ENCODE measurements around the gene SPTLC2. TPM values are rescaled to one million over a fixed set of nuclear protein-coding genes. Genes with fewer than 3 reads are reported as not detected.
"Not testable (repeated sequence)": the region's sequence is repeated elsewhere in the genome, so short reads cannot be mapped to it uniquely, and the experiment has no call there.

Gene SPTLC2
- total RNA-seq, 1 donor = 48.4 TPM

DNA sequence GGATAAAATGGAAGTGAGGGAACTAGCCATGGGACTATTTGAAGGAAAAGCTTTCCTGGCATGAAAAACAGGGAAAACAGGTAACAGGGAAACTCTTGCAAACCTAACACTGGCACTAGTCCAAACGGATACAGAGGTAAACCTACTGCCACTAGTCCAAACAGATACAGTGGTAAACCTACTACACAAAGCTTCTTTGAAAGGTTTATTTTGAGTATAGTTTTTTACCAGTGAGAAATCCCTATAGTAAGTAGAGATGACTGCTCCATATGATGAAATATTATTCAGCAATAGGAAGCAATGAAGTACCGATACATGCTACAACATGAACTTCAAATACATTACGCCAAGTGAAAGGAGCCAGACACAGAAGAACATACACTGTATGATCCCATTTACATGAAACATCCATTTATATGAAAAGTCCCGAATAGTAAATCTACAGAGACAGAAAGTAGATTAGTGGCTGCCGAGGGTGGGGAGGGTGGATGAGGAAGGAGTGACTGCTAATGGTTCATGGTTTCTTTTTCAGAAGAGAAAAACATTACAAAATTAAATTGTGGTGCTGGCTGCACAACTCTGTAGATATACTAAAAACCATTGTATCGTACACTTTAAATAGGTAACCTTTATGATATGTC, 25.5 kb downstream of the SPTLC2 start:
- no peak overlapping the region for H3K4me3 ChIP-seq (ENCODE audit: low read depth, low read length)
- no peak for DNase-seq (ENCODE audit: low read depth)
- TF ChIP-seq, protein P1, sequence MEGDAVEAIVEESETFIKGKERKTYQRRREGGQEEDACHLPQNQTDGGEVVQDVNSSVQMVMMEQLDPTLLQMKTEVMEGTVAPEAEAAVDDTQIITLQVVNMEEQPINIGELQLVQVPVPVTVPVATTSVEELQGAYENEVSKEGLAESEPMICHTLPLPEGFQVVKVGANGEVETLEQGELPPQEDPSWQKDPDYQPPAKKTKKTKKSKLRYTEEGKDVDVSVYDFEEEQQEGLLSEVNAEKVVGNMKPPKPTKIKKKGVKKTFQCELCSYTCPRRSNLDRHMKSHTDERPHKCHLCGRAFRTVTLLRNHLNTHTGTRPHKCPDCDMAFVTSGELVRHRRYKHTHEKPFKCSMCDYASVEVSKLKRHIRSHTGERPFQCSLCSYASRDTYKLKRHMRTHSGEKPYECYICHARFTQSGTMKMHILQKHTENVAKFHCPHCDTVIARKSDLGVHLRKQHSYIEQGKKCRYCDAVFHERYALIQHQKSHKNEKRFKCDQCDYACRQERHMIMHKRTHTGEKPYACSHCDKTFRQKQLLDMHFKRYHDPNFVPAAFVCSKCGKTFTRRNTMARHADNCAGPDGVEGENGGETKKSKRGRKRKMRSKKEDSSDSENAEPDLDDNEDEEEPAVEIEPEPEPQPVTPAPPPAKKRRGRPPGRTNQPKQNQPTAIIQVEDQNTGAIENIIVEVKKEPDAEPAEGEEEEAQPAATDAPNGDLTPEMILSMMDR (IDR thresholded peaks at IDR 0.05; ENCODE audit: insufficient read depth, low read depth, low read length) = no peak

DNA sequence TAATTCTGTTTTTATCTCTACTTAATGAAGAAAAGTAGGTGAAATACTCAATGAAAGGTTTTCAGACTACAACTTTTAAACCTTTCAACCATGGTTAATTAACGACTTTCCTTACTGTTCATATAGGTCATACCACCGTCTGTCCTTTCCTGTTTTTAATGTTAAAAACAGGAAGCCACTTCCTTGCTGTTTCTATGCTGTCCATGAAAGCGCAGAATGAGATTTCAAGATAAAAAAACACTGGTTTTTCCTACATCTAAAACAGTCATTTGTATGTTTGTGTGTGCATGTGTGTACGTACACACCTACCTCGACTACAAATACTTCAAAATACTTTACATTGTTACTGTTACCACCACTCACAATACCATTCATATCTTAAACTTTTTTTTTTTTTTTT, 27.3 kb downstream of the SPTLC2 start:
- DNase-seq (ENCODE audit: low read depth) = no peak
- H3K4me3 ChIP-seq (ENCODE audit: low read depth, low read length) = no peak overlapping the region
- TF ChIP-seq, protein P1 (IDR thresholded peaks at IDR 0.05; ENCODE audit: insufficient read depth, low read depth, low read length) = no peak

DNA sequence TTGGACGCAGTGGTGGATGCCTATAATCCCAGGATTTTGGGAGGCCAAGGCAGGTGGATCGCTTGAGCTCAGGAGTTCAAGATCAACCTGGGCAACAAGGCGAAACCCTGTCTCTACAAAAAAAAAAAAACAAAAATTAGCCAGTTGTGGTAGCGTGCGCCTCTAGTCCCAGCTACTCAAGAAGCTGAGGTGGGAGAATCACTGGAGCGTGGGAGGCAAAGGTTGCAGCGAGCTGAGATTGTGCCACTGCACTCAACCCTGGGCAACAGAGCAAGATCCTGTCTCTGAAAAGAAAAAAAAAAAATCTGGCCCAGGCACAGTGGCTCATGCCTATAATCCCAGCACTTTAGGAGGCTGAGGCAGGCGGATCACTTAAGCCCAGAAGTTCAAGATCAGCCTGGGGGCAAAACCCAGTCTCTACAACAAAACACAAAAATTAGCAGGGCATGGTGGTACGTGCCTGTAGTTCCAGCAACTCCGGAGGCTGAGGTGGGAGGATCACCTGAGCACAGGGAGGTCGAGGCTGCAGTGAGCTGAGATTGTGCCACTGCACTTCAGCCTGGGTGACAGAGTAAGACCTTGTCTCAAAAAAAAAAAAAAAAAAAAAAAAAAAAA, 27.9 kb downstream of the SPTLC2 start:
- not testable (repeated sequence) for H3K4me3 ChIP-seq (ENCODE audit: low read depth, low read length)

DNA sequence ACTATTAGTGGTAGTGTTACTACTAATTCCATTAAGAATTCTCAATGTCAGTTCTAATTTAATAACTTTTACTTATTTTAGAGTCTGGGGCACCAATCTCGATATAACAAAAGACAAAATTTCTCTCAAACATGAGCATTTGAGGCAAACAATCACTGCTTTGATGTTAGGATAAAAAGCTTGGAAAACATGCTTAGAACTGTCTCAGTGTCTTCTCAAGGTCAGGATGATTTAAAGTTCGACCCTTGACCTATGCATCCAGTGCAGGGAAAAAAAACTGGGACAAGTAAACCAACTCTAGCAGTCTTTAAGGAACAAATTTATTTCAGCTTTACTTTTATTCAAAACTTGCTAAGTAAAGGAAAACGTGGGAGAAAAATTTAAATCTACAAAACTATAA, 31.1 kb downstream of the SPTLC2 start:
- TF ChIP-seq, protein P1 (IDR thresholded peaks at IDR 0.05; ENCODE audit: insufficient read depth, low read depth, low read length) = no peak
- H3K4me3 ChIP-seq (ENCODE audit: low read depth, low read length) = no peak overlapping the region
- DNase-seq (ENCODE audit: low read depth) = no peak

More for the DNA sequence above, 27.9 kb downstream of the SPTLC2 start:
- DNase-seq (ENCODE audit: low read depth) = not testable (repeated sequence)

DNA sequence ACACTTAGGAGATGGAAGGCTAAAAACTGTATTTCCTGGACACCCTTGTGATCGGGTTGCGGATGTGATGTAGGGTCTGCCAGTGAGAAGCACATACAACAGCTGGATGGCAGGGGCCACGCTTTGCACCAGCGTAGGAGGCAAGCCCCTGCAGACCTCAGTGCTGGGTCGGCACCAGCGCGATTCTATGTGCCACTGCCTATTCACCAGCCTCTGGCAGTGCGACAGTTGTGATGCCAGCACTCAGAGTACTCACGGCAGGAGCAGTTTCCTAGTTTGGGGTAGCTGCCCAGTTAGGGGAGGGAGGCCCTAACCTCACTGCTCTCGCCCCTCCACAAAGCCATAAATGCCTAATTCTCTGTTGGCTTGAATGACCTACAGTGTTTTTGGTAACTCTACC, 31.6 kb downstream of the SPTLC2 start:
- no peak for DNase-seq (ENCODE audit: low read depth)
- H3K4me3 ChIP-seq (ENCODE audit: low read depth, low read length) = no peak overlapping the region
- TF ChIP-seq, protein P1 (IDR thresholded peaks at IDR 0.05; ENCODE audit: insufficient read depth, low read depth, low read length) = no peak

DNA sequence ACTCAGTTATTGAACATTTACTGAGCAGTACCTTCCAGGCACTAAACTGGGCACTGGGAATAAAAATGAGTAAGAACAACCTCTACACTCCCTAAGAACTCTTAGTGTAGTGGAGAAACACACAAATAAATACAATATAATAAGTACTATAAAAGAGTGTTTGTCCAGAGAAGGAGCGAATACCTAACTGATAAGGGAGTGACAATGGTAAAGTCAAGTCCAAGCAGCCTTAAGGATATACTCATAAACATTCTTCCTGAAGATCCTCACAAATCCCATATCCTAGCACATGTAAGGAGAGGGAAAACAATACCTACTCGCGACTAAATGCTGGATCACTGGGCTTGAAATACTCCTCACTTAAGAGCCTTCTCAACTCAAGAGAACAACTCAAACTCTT, 32.8 kb downstream of the SPTLC2 start:
- no peak overlapping the region for H3K4me3 ChIP-seq (ENCODE audit: low read depth, low read length)

DNA sequence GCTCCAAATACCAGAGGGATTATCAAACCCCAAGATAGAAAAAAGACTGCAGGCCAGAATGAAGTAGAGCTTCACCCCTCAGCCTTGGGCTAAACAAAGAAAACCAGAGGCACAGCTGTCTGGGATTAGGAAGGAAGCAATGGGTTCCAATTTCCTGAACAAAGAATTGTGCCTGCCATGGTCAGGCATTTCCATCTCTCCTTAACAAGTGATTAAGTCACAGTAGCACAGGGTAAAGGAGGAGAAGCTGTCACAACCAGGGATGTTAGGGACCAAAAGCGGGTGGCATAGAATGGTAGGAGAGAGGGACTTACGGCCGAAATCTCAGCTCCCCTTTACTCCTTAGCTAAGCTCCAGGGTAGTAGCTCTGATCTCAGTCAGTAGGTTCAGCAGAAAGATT, 33.9 kb downstream of the SPTLC2 start:
- peak; percentile 80 for DNase-seq (ENCODE audit: low read depth)
- TF ChIP-seq, protein P1 (IDR thresholded peaks at IDR 0.05; ENCODE audit: insufficient read depth, low read depth, low read length) = no peak
- H3K4me3 ChIP-seq (ENCODE audit: low read depth, low read length) = no peak overlapping the region

More for the DNA sequence above, 32.8 kb downstream of the SPTLC2 start:
- no peak for DNase-seq (ENCODE audit: low read depth)
- TF ChIP-seq, protein P1 (IDR thresholded peaks at IDR 0.05; ENCODE audit: insufficient read depth, low read depth, low read length) = no peak

Measured in fibroblast of villous mesenchyme (primary cell).